22Rv1 (cell line): ENCODE results near the gene GPC1.

Experiments
- ZFX ChIP-seq: fragments of 450-650 bp; IDR thresholded peaks from 2 replicates; pipeline ENCODE4 v1.6.1; 2017; ENCODE audit warnings: antibody characterized with exemption, borderline replicate concordance
- TF ChIP-seq, protein P1 (sequence below): fragments of 450-650 bp; IDR thresholded peaks from 2 replicates; pipeline ENCODE4 v1.5.1; 2017; ENCODE audit warnings: mild to moderate bottlenecking

DNA sequence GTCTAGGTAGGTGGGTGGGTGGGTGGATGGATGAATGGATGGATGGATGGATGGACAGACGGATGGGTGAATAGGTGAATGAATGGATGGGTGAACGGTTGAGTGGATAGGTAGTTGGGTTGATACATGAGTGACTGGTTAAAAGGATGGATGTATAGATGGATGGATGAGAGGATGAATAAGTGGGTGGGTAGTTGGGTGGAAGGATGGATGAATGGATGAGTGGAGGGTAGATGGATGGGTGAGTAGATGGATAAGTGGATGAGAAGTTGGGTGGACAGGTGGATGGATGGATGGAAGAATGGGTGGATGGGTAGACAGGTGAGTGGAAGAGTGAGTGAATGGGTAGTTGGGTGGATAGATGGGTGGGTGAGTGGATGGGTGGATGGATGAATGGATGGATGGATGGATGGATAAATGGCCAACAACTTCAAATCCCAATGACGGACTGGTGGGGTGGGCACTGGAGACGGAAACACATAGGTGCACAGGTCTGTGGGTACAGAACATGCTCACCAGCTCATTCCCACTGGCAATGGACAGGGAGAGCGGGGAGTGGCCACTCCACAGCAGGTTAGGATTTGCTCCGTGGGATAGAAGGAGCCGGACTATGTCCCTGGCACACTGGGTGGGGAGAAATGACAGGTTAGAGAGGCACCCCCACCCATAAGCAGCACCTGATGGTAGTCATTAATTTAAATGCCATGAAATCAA lies 73.5 kb downstream of the GPC1 start:
- TF ChIP-seq, protein P1, sequence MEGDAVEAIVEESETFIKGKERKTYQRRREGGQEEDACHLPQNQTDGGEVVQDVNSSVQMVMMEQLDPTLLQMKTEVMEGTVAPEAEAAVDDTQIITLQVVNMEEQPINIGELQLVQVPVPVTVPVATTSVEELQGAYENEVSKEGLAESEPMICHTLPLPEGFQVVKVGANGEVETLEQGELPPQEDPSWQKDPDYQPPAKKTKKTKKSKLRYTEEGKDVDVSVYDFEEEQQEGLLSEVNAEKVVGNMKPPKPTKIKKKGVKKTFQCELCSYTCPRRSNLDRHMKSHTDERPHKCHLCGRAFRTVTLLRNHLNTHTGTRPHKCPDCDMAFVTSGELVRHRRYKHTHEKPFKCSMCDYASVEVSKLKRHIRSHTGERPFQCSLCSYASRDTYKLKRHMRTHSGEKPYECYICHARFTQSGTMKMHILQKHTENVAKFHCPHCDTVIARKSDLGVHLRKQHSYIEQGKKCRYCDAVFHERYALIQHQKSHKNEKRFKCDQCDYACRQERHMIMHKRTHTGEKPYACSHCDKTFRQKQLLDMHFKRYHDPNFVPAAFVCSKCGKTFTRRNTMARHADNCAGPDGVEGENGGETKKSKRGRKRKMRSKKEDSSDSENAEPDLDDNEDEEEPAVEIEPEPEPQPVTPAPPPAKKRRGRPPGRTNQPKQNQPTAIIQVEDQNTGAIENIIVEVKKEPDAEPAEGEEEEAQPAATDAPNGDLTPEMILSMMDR: no peak
- no peak for TF ChIP-seq ZFX
